ENCODE data around the gene CAMSAP1. TPM values are rescaled to one million over a fixed set of nuclear protein-coding genes. Genes with fewer than 3 reads are reported as not detected.

Gene CAMSAP1
- polyA plus RNA-seq, 1 donor from 2014 or later, result 58.5 TPM

DNA sequence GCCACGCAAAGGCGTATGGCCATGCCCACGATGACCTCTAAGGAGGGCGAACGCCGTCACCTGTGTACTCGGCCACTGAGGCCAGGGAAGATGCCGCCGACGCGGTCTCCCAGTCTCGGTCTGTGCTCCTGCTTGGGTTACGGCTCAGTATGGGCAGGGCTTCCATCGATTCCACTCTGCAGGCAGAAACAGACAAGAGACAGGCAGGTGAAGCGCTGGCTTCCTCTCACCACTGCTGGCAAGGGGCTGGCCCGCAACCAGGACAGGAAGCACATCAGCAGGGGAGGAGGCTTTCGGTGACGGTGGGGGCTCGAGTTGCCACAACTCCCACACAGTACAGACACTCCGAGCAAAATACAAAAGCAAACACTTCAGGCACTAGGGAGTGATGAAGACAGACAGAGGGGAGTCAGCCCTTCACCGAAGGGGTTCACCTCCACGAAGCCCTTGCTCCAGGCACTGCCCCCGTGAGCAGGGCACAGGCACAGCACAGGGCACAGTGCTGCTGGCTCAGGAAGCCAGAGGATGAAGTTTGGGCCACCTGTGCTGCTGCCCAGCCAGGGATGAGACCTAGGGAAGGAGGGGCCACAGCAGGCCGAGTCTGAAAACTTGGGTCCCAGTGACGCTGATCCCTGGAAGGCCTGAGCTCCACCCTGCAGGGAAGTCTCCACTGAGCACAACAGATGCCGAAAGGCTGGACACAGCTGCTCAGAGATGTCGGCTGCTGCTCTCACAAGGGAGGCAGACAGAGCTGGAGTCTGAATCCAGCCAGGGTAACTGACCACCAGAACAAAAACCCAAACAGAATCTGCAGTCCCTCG, 91.3 kb downstream of the CAMSAP1 start:
- Histone ChIP-seq H3K9me2 (ENCODE audit: insufficient read depth, low read length) (no peaks in the 10 kb centered on the region), H3K27me3 (ENCODE audit: insufficient read depth, low read depth, low read length) (no peaks in the 10 kb centered on the region), H3F3A (ENCODE audit: insufficient read depth, low read length, poor library complexity, severe bottlenecking) (no peaks in the 10 kb centered on the region), H3K36me3 (ENCODE audit: insufficient read depth, low read length) (peaks cover 7% of the 10 kb centered on the region), H3K4me3 (ENCODE audit: low read length) (no peak overlapping the region), H3K79me2 (replicated peaks; ENCODE audit: insufficient read depth, low read length) (peaks cover 6% of the 10 kb centered on the region), H3K9ac (ENCODE audit: low read length) (no peak overlapping the region), H3K9me3 (ENCODE audit: low read length) (no peaks in the 10 kb centered on the region), H3K4me2 (ENCODE audit: low read length) (no peak overlapping the region), H3K27ac (ENCODE audit: low read length) (no peak overlapping the region), H2AFZ (ENCODE audit: low read depth, low read length) (no peak overlapping the region), H4K20me1 (ENCODE audit: insufficient read depth) (no peaks in the 10 kb centered on the region)
- TF ChIP-seq, protein P1, sequence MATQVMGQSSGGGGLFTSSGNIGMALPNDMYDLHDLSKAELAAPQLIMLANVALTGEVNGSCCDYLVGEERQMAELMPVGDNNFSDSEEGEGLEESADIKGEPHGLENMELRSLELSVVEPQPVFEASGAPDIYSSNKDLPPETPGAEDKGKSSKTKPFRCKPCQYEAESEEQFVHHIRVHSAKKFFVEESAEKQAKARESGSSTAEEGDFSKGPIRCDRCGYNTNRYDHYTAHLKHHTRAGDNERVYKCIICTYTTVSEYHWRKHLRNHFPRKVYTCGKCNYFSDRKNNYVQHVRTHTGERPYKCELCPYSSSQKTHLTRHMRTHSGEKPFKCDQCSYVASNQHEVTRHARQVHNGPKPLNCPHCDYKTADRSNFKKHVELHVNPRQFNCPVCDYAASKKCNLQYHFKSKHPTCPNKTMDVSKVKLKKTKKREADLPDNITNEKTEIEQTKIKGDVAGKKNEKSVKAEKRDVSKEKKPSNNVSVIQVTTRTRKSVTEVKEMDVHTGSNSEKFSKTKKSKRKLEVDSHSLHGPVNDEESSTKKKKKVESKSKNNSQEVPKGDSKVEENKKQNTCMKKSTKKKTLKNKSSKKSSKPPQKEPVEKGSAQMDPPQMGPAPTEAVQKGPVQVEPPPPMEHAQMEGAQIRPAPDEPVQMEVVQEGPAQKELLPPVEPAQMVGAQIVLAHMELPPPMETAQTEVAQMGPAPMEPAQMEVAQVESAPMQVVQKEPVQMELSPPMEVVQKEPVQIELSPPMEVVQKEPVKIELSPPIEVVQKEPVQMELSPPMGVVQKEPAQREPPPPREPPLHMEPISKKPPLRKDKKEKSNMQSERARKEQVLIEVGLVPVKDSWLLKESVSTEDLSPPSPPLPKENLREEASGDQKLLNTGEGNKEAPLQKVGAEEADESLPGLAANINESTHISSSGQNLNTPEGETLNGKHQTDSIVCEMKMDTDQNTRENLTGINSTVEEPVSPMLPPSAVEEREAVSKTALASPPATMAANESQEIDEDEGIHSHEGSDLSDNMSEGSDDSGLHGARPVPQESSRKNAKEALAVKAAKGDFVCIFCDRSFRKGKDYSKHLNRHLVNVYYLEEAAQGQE (IDR thresholded peaks at IDR 0.05; ENCODE audit: borderline replicate concordance), result no peak
- no peak for TF ChIP-seq CTCF (IDR thresholded peaks at IDR 0.05; ENCODE audit: poor library complexity, severe bottlenecking)
- no peak for TF ChIP-seq MXI1 (conservative IDR thresholded peaks at IDR 0.05; ENCODE audit: poor library complexity, severe bottlenecking)
- TF ChIP-seq TAF1 (IDR thresholded peaks at IDR 0.05; ENCODE audit: low read depth), result no peak
- TF ChIP-seq EP300 (conservative IDR thresholded peaks at IDR 0.05; ENCODE audit: poor library complexity, severe bottlenecking), result no peak
- TF ChIP-seq POLR2AphosphoS5 (IDR thresholded peaks at IDR 0.05), result no peak
- TF ChIP-seq SMC3 (conservative IDR thresholded peaks at IDR 0.05; ENCODE audit: poor library complexity), result no peak
- TF ChIP-seq RAD21 (conservative IDR thresholded peaks at IDR 0.05), result no peak
- TF ChIP-seq EZH2 (IDR thresholded peaks at IDR 0.05; ENCODE audit: borderline replicate concordance, insufficient read depth, low read length, poor library complexity, severe bottlenecking), result no peak

DNA sequence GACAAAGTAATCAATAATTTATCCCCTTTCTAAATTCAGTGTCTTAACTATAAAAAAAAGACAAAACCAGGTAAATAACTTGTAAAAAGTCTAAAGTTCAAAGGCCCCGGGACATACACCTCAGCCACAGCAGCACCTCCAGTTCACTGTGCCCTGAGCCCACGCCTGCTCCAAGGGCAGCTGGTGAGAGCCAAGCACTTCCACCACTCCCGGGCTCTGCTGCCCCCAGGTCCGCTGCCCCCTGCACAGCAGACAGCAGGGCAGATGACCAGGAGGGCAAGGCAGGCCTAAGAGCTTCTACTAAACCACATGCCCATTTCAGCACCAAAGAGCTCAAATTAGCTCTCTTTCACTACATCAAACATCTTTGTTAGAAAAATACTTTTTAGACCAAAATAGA, 91.9 kb downstream of the CAMSAP1 start:
- Histone ChIP-seq H3K79me2 (replicated peaks; ENCODE audit: insufficient read depth, low read length) (peaks cover 6% of the 10 kb centered on the region), H3K36me3 (ENCODE audit: insufficient read depth, low read length) (peaks cover 10% of the 10 kb centered on the region), H3K9me3 (ENCODE audit: low read length) (no peaks in the 10 kb centered on the region), H3K4me2 (ENCODE audit: low read length) (no peak overlapping the region), H3F3A (ENCODE audit: insufficient read depth, low read length, poor library complexity, severe bottlenecking) (no peaks in the 10 kb centered on the region), H3K9me2 (ENCODE audit: insufficient read depth, low read length) (no peaks in the 10 kb centered on the region), H3K4me3 (ENCODE audit: low read length) (no peak overlapping the region), H4K20me1 (ENCODE audit: insufficient read depth) (no peaks in the 10 kb centered on the region), H3K27ac (ENCODE audit: low read length) (no peak overlapping the region), H3K9ac (ENCODE audit: low read length) (no peak overlapping the region), H2AFZ (ENCODE audit: low read depth, low read length) (no peak overlapping the region), H3K27me3 (ENCODE audit: insufficient read depth, low read depth, low read length) (no peaks in the 10 kb centered on the region)
- no peak for TF ChIP-seq MXI1 (conservative IDR thresholded peaks at IDR 0.05; ENCODE audit: poor library complexity, severe bottlenecking)
- no peak for TF ChIP-seq TAF1 (IDR thresholded peaks at IDR 0.05; ENCODE audit: low read depth)
- no peak for TF ChIP-seq POLR2AphosphoS5 (IDR thresholded peaks at IDR 0.05)
- no peak for TF ChIP-seq EP300 (conservative IDR thresholded peaks at IDR 0.05; ENCODE audit: poor library complexity, severe bottlenecking)
- no peak for TF ChIP-seq RAD21 (conservative IDR thresholded peaks at IDR 0.05)

All from neural cell (in vitro differentiated cells).